AG04449 (cell line): ENCODE data around the gene MAD1L1.

ENCODE experiments used
- CTCF ChIA-PET: fragments of 350-600 bp; formaldehyde crosslinking; extraction: SDS; loops from one replicate; lab custom pipeline; 2021; ENCODE audit warnings: antibody characterized with exemption; lab: Yijun Ruan, JAX
- POLR2A ChIA-PET: fragments of 400-600, 350-600 bp; formaldehyde crosslinking; extraction: SDS; loops from one replicate; lab custom pipeline; 2020; ENCODE audit warnings: antibody characterized with exemption, inconsistent platforms; lab: Yijun Ruan, JAX
- DNase-seq: peaks from one replicate; pipeline ENCODE4 v3.0.0-alpha.2; 2010; ENCODE audit warnings: low read depth, low spot score
- H3K4me3 ChIP-seq: 2 replicates; pipeline ENCODE4 v1.5.1; 2011; ENCODE audit warnings: low read depth, mild to moderate bottlenecking, control low read depth, low read length
- CTCF ChIP-seq: IDR thresholded peaks from one replicate; pipeline ENCODE4 v1.5.1; 2011; ENCODE audit warnings: mild to moderate bottlenecking, moderate library complexity, low read length, control low read depth, inconsistent platforms; ENCODE audit not compliant: insufficient read depth; ENCODE audit errors: missing control alignments

The MAD1L1 gene

GRCh38 chr7:2276107-2276506, 43.4 kb upstream of the MAD1L1 start:
- no peak for DNase-seq
- no peak for TF ChIP-seq CTCF
- ChIA-PET CTCF (no interaction called here), POLR2A (no interaction called here)
- H3K4me3 ChIP-seq = no peak overlapping the region

DNA sequence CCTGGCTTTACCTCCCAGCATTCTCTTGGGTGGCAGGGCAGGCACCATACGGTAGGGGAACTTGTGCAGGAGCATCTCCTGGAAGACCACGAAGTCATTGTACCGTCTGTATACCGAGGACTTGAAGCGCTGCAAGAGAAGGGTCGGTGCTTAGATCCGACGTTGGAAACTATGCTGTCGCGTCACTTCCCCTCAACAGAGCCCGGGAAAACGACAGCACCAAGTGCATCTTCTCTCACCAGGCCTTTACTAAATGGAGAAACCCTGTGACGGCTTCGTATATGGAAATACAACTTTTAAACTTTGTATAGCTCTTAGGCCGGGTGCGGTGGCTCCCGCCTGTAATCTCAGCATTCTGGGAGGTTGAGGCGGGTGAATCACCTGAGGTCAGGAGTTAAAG, 42.4 kb upstream of the MAD1L1 start:
- TF ChIP-seq CTCF = no peak
- no peak overlapping the region for H3K4me3 ChIP-seq
- no peak for DNase-seq
- ChIA-PET CTCF (no interaction called here), POLR2A (no interaction called here)

DNA sequence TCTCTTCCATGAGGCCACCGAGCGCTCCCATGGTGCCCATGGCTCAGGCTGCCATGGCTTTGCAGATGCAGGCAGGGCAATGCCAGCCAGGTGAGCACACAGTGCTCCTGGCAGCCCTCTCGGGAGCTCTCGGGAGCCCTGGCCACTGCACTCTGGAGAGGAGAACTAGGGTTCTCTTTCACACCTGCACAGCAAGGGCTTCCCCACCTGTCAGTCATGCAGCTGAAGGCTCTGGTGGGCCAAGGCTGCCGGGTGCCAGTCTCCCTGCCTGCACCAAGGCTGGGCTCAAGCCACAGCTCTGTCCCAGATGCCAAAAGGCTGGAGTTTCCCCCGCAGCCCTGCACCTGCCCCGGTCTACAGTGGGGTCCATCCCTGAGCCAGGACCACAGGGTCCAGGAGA, 41.9 kb upstream of the MAD1L1 start:
- DNase-seq = no peak
- ChIA-PET CTCF (no interaction called here), POLR2A (no interaction called here)
- no peak for TF ChIP-seq CTCF
- no peak overlapping the region for H3K4me3 ChIP-seq

- ChIA-PET CTCF (no interaction called here), POLR2A (no interaction called here)
- no peak for DNase-seq
- no peak for TF ChIP-seq CTCF
- H3K4me3 ChIP-seq = no peak overlapping the region
These were observed 41.1 kb upstream of the MAD1L1 start for GRCh38 chr7:2273866-2274265.

DNA sequence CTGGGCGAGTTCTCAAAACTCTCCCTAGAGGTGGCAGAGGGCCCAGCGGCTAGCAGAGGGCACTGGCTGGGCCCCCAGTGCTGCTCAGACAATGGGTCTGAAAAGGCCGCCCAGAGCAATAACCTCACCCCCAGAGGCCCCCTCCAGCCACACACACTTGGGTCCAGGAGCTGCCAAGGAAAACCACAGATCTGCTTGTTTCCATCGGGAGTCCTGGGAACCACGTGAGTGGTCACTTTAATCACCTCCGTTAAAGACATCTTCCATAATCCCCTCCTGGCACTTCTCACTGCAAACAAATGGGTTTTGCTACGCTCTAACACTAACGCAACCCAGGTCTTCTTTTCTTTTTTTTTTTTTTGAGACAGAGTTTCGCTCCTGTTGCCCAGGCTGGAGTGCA, 39.3 kb upstream of the MAD1L1 start:
- POLR2A ChIA-PET = no interaction called here
- CTCF ChIA-PET = no interaction called here

DNA sequence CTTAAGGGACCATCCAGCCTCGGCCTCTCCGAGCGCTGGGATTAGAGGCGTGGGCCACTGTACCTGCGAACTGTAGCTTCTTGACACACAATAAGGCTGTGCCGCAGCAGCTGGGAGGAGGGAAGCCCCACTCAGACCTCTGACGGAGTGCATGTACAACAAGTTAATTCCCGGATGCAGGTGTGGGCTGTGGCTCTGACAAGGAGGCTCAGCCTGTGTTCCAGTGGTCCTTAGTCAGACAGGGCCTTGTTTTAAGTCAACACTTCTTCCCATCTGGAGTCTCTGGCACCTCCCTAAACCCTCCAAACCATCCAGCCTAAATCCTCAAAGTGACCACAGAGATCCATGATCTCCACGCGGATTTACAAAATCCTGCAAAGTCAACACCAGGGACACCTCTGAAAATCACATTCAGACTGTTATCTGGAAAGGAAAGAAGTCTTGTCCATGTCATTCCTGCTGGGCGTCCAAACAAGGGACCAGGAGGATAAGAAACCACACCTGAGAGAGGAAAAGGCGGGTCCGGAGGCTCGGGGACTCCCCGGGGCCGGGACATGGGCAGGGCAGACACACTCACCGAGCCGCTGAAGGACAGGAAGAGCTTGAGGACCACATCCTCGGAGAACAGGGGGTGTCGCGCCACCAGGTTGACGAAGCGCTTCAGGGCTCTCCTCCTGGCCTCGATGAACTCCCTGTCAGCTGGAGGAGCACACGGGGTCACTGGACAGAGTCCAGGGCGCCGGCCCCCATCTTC, 38.7 kb upstream of the MAD1L1 start:
- no peak overlapping the region for H3K4me3 ChIP-seq
- ChIA-PET POLR2A (no interaction called here), CTCF (no interaction called here)
- no peak for DNase-seq
- no peak for TF ChIP-seq CTCF

More for the DNA sequence above, 39.3 kb upstream of the MAD1L1 start:
- no peak for TF ChIP-seq CTCF
- no peak overlapping the region for H3K4me3 ChIP-seq
- DNase-seq = no peak
